Central memory CD4-positive, alpha-beta T cell (primary cell): ENCODE measurements around the gene FMN1.
"Not testable (repeated sequence)": the region's sequence is repeated elsewhere in the genome, so short reads cannot be mapped to it uniquely, and the experiment has no call there.

Experiments
- DNase-seq: peaks from one replicate; pipeline ENCODE4 v3.0.0; 2022

The FMN1 gene

GRCh38 chr15:32873284-32874114 lies 321.0 kb downstream of the FMN1 start:
- no peak for DNase-seq

GRCh38 chr15:32872621-32873283 lies 321.8 kb downstream of the FMN1 start:
- no peak for DNase-seq

GRCh38 chr15:32871883-32872282 lies 322.6 kb downstream of the FMN1 start:
- DNase-seq: no peak

GRCh38 chr15:32870240-32871033 lies 324.1 kb downstream of the FMN1 start:
- no peak for DNase-seq

GRCh38 chr15:32869776-32870175 lies 324.7 kb downstream of the FMN1 start:
- DNase-seq: no peak

GRCh38 chr15:32867313-32867626 lies 327.2 kb downstream of the FMN1 start:
- no peak for DNase-seq

GRCh38 chr15:32866454-32867312 lies 327.8 kb downstream of the FMN1 start:
- no peak for DNase-seq

GRCh38 chr15:32864841-32865240 lies 329.7 kb downstream of the FMN1 start:
- no peak for DNase-seq

GRCh38 chr15:32864051-32864450 lies 330.5 kb downstream of the FMN1 start:
- no peak for DNase-seq

GRCh38 chr15:32861761-32862160 lies 332.8 kb downstream of the FMN1 start:
- no peak for DNase-seq

- DNase-seq: no peak
Measured at GRCh38 chr15:32861174-32861573, 333.3 kb downstream of the FMN1 start.

- no peak for DNase-seq
Measured at GRCh38 chr15:32859996-32860395, 334.5 kb downstream of the FMN1 start.

- DNase-seq: no peak
Measured at GRCh38 chr15:32859251-32859650, 335.3 kb downstream of the FMN1 start.

GRCh38 chr15:32857732-32858131 lies 336.8 kb downstream of the FMN1 start:
- DNase-seq: no peak

GRCh38 chr15:32856753-32857152 lies 337.8 kb downstream of the FMN1 start:
- DNase-seq: no peak

GRCh38 chr15:32855942-32856341 lies 338.6 kb downstream of the FMN1 start:
- no peak for DNase-seq

GRCh38 chr15:32853592-32853991 lies 340.9 kb downstream of the FMN1 start:
- no peak for DNase-seq

GRCh38 chr15:32852771-32853170 lies 341.7 kb downstream of the FMN1 start:
- no peak for DNase-seq

- DNase-seq: no peak
Measured at GRCh38 chr15:32852017-32852416, 342.5 kb downstream of the FMN1 start.

GRCh38 chr15:32851572-32851971 lies 342.9 kb downstream of the FMN1 start:
- no peak for DNase-seq

GRCh38 chr15:32849769-32850668 lies 344.5 kb downstream of the FMN1 start:
- DNase-seq: no peak

GRCh38 chr15:32846671-32847070 lies 347.8 kb downstream of the FMN1 start:
- DNase-seq: not testable (repeated sequence)
